HFFc6 (cell line): ENCODE measurements around the gene FAM83D. TPM values are rescaled to one million over a fixed set of nuclear protein-coding genes. Genes with fewer than 3 reads are reported as not detected.

ENCODE experiments used
- DNase-seq: peaks from one replicate; pipeline ENCODE4 v3.0.0-alpha.2; 2018
- H3K27ac Mint-ChIP-seq: 2 replicates; pipeline ENCODE4 v1.8.0; 2020; ENCODE audit warnings: mild to moderate bottlenecking, mixed read lengths
- H3K27me3 Mint-ChIP-seq: 2 replicates; pipeline ENCODE4 v1.8.0; 2021; ENCODE audit warnings: mild to moderate bottlenecking, moderate library complexity, mixed read lengths; ENCODE audit not compliant: insufficient read depth
- H3K36me3 Mint-ChIP-seq: 2 replicates; pipeline ENCODE4 v1.8.0; 2021; ENCODE audit warnings: low read depth, mixed read lengths
- H3K4me1 Mint-ChIP-seq: 2 replicates; pipeline ENCODE4 v1.8.0; 2020; ENCODE audit warnings: low read depth, mixed read lengths
- H3K4me3 Mint-ChIP-seq: 2 replicates; pipeline ENCODE4 v1.8.0; 2020; ENCODE audit warnings: mild to moderate bottlenecking, moderate library complexity, mixed read lengths
- H3K9me3 Mint-ChIP-seq: 2 replicates; pipeline ENCODE4 v1.8.0; 2020; ENCODE audit warnings: mild to moderate bottlenecking, mixed read lengths
- total RNA-seq, 6 experiments: library from RNA; stranded (reverse); fragmentation: NEBNext Ultra II Directional; extraction: Animal tissue kit (Norgen Biotek cat#: 25700); gene quantifications; 2 replicates in 1 of 6; 3 replicates in 5 of 6; pipeline ENCODE4 v1.2.3, GENCODE V29; 2021
- TF ChIP-seq, protein P1 (sequence below): fragments of 200-600 bp; sonication (generic); IDR thresholded peaks from 2 replicates; pipeline ENCODE4 v1.5.0; 2021; ENCODE audit warnings: antibody characterized with exemption, mild to moderate bottlenecking

FAM83D gene
- total RNA-seq, 6 experiments from 2014 or later, result 14.2 to 31.5 (median 29.2) TPM

DNA sequence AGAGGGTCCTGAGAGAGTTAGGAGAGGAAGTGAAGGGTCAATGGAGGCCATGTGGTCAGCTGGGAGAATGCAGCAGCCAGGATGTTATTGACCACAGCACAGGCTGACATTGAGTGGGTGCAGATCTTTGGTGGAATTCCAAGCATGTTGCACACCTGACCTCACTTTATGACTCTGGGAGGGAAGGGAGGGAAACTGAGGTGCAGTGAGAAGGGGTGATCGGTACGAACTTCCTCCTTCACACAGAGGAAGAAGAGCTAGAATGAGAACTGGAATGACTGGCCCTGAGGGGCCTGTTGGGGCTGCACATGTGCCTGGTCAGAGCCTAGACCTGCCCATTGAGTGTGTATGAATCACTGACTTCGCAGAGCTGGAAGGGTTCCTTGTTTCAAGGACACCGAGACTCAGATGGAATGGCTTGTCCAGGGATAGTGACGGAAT, 9.8 kb downstream of the FAM83D start:
- Mint-ChIP-seq H3K27me3 (0 out of 2 replicates have a peak, but pooled peaks cover 2% of the 10 kb centered on the region), H3K4me3 (no peak overlapping the region), H3K36me3 (peaks cover 7% of the 10 kb centered on the region; the same call in 1 of the 2 replicates), H3K27ac (peak overlapping the region; percentile 66), H3K4me1 (peaks cover 36% of the 10 kb centered on the region), H3K9me3 (no peaks in the 10 kb centered on the region)
- no peak for DNase-seq
- TF ChIP-seq, protein P1, sequence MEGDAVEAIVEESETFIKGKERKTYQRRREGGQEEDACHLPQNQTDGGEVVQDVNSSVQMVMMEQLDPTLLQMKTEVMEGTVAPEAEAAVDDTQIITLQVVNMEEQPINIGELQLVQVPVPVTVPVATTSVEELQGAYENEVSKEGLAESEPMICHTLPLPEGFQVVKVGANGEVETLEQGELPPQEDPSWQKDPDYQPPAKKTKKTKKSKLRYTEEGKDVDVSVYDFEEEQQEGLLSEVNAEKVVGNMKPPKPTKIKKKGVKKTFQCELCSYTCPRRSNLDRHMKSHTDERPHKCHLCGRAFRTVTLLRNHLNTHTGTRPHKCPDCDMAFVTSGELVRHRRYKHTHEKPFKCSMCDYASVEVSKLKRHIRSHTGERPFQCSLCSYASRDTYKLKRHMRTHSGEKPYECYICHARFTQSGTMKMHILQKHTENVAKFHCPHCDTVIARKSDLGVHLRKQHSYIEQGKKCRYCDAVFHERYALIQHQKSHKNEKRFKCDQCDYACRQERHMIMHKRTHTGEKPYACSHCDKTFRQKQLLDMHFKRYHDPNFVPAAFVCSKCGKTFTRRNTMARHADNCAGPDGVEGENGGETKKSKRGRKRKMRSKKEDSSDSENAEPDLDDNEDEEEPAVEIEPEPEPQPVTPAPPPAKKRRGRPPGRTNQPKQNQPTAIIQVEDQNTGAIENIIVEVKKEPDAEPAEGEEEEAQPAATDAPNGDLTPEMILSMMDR, result no peak

DNA sequence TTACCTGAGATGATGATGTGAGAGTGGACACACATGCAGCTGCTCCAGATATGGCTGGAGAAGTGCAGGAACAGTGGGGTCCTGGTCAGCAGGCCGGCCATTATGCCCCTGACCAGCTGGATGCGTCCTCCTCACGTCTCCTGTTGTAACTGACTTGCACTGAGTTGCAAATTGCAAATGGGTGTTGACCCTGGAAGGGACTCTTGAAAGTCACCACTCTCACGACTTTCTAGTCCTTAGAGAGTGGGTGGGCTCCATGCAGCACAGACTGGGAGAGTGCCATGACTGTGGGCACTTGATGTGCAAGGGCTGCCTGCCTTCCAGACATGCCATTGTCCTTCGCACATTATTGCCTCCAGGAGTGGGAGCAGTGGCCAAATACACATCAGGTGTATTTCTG, 10.8 kb downstream of the FAM83D start:
- peaks cover 2% of the 10 kb centered on the region; the same call in 1 of the 2 replicates for H3K27me3 Mint-ChIP-seq
- no peak overlapping the region for H3K4me3 Mint-ChIP-seq
- H3K4me1 Mint-ChIP-seq, result peaks cover 30% of the 10 kb centered on the region
- peaks cover 7% of the 10 kb centered on the region; the same call in 1 of the 2 replicates for H3K36me3 Mint-ChIP-seq
- no peak overlapping the region; the same call in 1 of the 2 replicates for H3K27ac Mint-ChIP-seq
- H3K9me3 Mint-ChIP-seq, result no peaks in the 10 kb centered on the region
- TF ChIP-seq, protein P1, result no peak
- DNase-seq, result no peak

DNA sequence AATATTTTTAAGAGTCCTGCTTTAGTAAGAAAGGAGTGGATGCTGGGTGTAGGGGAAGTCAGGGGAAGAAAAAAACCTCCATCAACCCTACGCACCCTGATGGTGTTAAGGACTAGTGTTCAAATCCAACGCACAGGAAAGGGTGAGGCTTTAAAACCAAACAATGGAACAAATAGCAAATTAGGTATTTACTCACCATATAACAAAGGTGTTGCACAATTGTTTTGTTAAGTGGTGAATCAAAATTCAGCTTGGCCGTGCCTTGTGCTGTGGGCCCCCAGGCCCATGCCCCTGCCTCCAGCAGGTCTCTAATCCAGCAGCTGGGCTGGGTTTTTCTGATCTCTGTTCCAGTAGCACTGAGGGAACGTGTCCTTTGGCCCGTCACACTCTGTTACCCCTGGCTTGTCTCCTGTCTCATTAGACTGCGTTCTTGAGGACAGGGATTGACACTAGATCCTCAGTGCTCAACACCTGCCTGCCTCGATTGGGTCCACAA, 11.8 kb downstream of the FAM83D start:
- no peak for DNase-seq
- H3K27me3 Mint-ChIP-seq, result peaks cover 2% of the 10 kb centered on the region; the same call in 1 of the 2 replicates
- H3K36me3 Mint-ChIP-seq, result peaks cover 7% of the 10 kb centered on the region; the same call in 1 of the 2 replicates
- H3K9me3 Mint-ChIP-seq, result no peaks in the 10 kb centered on the region
- no peak overlapping the region for H3K27ac Mint-ChIP-seq
- H3K4me1 Mint-ChIP-seq, result peaks cover 23% of the 10 kb centered on the region
- TF ChIP-seq, protein P1, result no peak
- H3K4me3 Mint-ChIP-seq, result no peak overlapping the region

DNA sequence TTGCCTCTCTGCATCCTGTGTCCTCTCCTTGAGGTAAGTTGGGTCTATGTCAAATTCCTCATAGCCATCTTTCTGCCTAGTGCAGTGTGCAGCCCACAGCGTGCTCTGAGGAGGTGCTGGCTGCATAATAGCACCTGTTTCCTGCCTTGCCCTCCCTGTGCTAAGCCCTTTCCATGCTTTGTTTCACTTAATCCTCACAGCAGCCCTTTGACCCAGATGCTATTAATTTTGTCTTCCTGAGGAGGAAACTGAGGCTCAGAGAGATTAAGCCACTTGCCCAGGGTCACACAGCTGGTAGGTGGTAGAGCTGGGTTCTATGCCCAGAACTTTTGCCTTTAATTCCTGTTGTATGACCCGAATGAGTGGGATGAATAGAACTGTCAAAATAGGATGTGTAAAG, 13.5 kb downstream of the FAM83D start:
- Mint-ChIP-seq H3K36me3 (peaks cover 7% of the 10 kb centered on the region; the same call in 1 of the 2 replicates), H3K9me3 (no peaks in the 10 kb centered on the region), H3K27me3 (no peaks in the 10 kb centered on the region; the same call in 1 of the 2 replicates), H3K27ac (no peak overlapping the region), H3K4me3 (no peak overlapping the region), H3K4me1 (peaks cover 15% of the 10 kb centered on the region)
- TF ChIP-seq, protein P1, result no peak
- no peak for DNase-seq

- TF ChIP-seq, protein P1, result no peak
- H3K4me3 Mint-ChIP-seq, result no peak overlapping the region
- no peaks in the 10 kb centered on the region for H3K9me3 Mint-ChIP-seq
- no peaks in the 10 kb centered on the region; the same call in 1 of the 2 replicates for H3K27me3 Mint-ChIP-seq
- no peak for DNase-seq
- peaks cover 7% of the 10 kb centered on the region for H3K4me1 Mint-ChIP-seq
- no peak overlapping the region for H3K27ac Mint-ChIP-seq
- peaks cover 1% of the 10 kb centered on the region; the same call in 1 of the 2 replicates for H3K36me3 Mint-ChIP-seq
These were observed 14.4 kb downstream of the FAM83D start for GRCh38 chr20:38940644-38941043.
